HCT116 (cell line): ENCODE results near the gene SULT1C4. TPM values are rescaled to one million over a fixed set of nuclear protein-coding genes. Genes with fewer than 3 reads are reported as not detected.

ENCODE experiments used
- ATAC-seq: fragments of 200-7000 bp; cut with Tn5 transposase; 2 replicates; pipeline ENCODE4 v1.9.1; 2020; ENCODE audit warnings: mild to moderate bottlenecking, moderate library complexity
- BruUV-seq: library from RNA; stranded (reverse); fragments of 400-500 nt; replicated peaks from 2 replicates; lab custom pipeline; 2021; lab: Mats Ljungman, UMichigan
- CTCF ChIA-PET: fragments of 300-600 bp; sonication (Branson Sonifier 250); formaldehyde crosslinking; loops from one replicate; lab custom pipeline; 2021; ENCODE audit warnings: antibody characterized with exemption; lab: Charles Lee
- POLR2A ChIA-PET: fragments of 300-600, 350-600 bp; sonication (Branson Sonifier 250); formaldehyde crosslinking; loops from one replicate; lab custom pipeline; 2021; ENCODE audit warnings: antibody characterized with exemption; lab: Charles Lee
- RAD21 ChIA-PET, 2 experiments: fragments of 300-600 bp; sonication (Branson Sonifier 250); formaldehyde crosslinking; loops; one replicate each; lab custom pipeline; 2023; ENCODE audit warnings: low total read pairs in 2 of 2; ENCODE audit not compliant: uncharacterized antibody in 2 of 2, unreplicated experiment in 2 of 2, low non-redundant PET in 1 of 2; lab: Charles Lee
- DNase-seq: peaks from one replicate; pipeline ENCODE4 v3.0.0-alpha.2; 2010; ENCODE audit warnings: low read depth, low spot score
- H2AFZ ChIP-seq: fragments of 200-600 bp; shearing (Covaris generic), sonication (generic); 2 replicates; pipeline ENCODE4 v1.6.1; 2017; ENCODE audit warnings: low read depth, mixed run types, mixed read lengths, antibody characterized with exemption, low read length; ENCODE audit not compliant: poor library complexity, severe bottlenecking
- H3K27ac ChIP-seq: 2 replicates; pipeline ENCODE4 v1.5.1; 2012; ENCODE audit warnings: low read depth, low read length
- H3K27me3 ChIP-seq: fragments of 200-600 bp; sonication (generic); 2 replicates; pipeline ENCODE4 v1.6.1; 2016; ENCODE audit warnings: mixed run types, low read length, mixed read lengths; ENCODE audit not compliant: insufficient read depth
- H3K36me3 ChIP-seq, 2 experiments: fragments of 200-500 bp in 1 of 2; fragments of 200-600 bp in 1 of 2; sonication (Bioruptor generic) in 1 of 2; sonication (generic) in 1 of 2; 2 replicates each; pipeline versions ENCODE4 v1.5.1 to v1.6.1; 2014 to 2016; ENCODE audit warnings: low read length in 2 of 2, inconsistent platforms in 1 of 2, mixed read lengths in 1 of 2, mixed run types in 1 of 2; ENCODE audit not compliant: insufficient read depth in 2 of 2, control insufficient read depth in 1 of 2
- H3K4me1 ChIP-seq, 2 experiments: fragments of 200-600 bp in 1 of 2; sonication (generic) in 1 of 2; 2 replicates each; pipeline versions ENCODE4 v1.5.1 to v1.6.1; 2012 to 2017; ENCODE audit warnings: low read length in 2 of 2, inconsistent platforms in 1 of 2, mild to moderate bottlenecking in 1 of 2, mixed read lengths in 1 of 2, mixed run types in 1 of 2, moderate library complexity in 1 of 2; ENCODE audit not compliant: insufficient read depth in 2 of 2, control insufficient read depth in 1 of 2
- H3K4me2 ChIP-seq: fragments of 200-600 bp; sonication (generic); 2 replicates; pipeline ENCODE4 v1.6.1; 2017; ENCODE audit warnings: mixed run types, low read length, mixed read lengths
- H3K4me3 ChIP-seq, 2 experiments: fragments of 200-600 bp in 1 of 2; sonication (generic) in 1 of 2; replicated peaks in 1 of 2; 2 replicates each; pipeline ENCODE4 v1.5.1; 2011 to 2016; ENCODE audit warnings: low read length in 2 of 2, control low read depth in 1 of 2, low read depth in 1 of 2, mild to moderate bottlenecking in 1 of 2, mixed read lengths in 1 of 2, mixed run types in 1 of 2
- H3K79me2 ChIP-seq: fragments of 200-600 bp; sonication (generic); 2 replicates; pipeline ENCODE4 v1.6.1; 2017; ENCODE audit warnings: mild to moderate bottlenecking, mixed run types, low read length, moderate library complexity, mixed read lengths; ENCODE audit not compliant: insufficient read depth
- H3K9ac ChIP-seq: fragments of 200-600 bp; sonication (generic); 2 replicates; pipeline ENCODE4 v1.6.1; 2016; ENCODE audit warnings: low read length, mixed read lengths
- H3K9me2 ChIP-seq: fragments of 200-600 bp; sonication (generic), shearing (Covaris generic); 2 replicates; pipeline ENCODE4 v1.6.1; 2017; ENCODE audit warnings: mixed run types, mild to moderate bottlenecking, moderate library complexity; ENCODE audit not compliant: insufficient read depth
- H3K9me3 ChIP-seq, 2 experiments: fragments of 200-500 bp in 1 of 2; fragments of 200-600 bp in 1 of 2; sonication (Bioruptor generic) in 1 of 2; sonication (generic) in 1 of 2; 2 replicates each; pipeline ENCODE4 v1.6.1; 2014 to 2017; ENCODE audit warnings: low read length in 2 of 2, mixed read lengths in 2 of 2, inconsistent platforms in 1 of 2, low read depth in 1 of 2, mild to moderate bottlenecking in 1 of 2, mixed run types in 1 of 2, moderate library complexity in 1 of 2; ENCODE audit not compliant: control insufficient read depth in 1 of 2, insufficient read depth in 1 of 2
- H4K20me1 ChIP-seq: fragments of 200-600 bp; sonication (generic), shearing (Covaris generic); 2 replicates; pipeline ENCODE4 v1.6.1; 2017; ENCODE audit warnings: mixed run types, mild to moderate bottlenecking, moderate library complexity; ENCODE audit not compliant: insufficient read depth
- CBX3 ChIP-seq: IDR thresholded peaks from 2 replicates; pipeline ENCODE4 v1.6.1; 2012; ENCODE audit warnings: low read depth
- CTCF ChIP-seq, 3 experiments: fragments of 200-600 bp in 1 of 3; sonication (generic) in 1 of 3; IDR thresholded peaks in 2 of 3; conservative IDR thresholded peaks in 1 of 3; 2 replicates each; pipeline ENCODE4 v1.5.1; 2012 to 2017; ENCODE audit warnings: low read depth in 2 of 3, low read length in 2 of 3, antibody characterized with exemption in 1 of 3, borderline replicate concordance in 1 of 3, control low read depth in 1 of 3, mild to moderate bottlenecking in 1 of 3, mixed read lengths in 1 of 3, mixed run types in 1 of 3, moderate library complexity in 1 of 3; ENCODE audit not compliant: insufficient read depth in 1 of 3
- ELF1 ChIP-seq: IDR thresholded peaks from 2 replicates; pipeline ENCODE4 v1.6.1; 2012; ENCODE audit warnings: low read depth, borderline replicate concordance
- EZH2phosphoT487 ChIP-seq: fragments of 200-600 bp; IDR thresholded peaks from 2 replicates; pipeline ENCODE4 v1.6.1; 2018; ENCODE audit warnings: antibody characterized with exemption, borderline replicate concordance
- FOSL1 ChIP-seq: IDR thresholded peaks from 2 replicates; pipeline ENCODE4 v1.6.1; 2012; ENCODE audit warnings: low read depth
- JUND ChIP-seq: IDR thresholded peaks from 2 replicates; pipeline ENCODE4 v1.6.1; 2012
- MAX ChIP-seq: IDR thresholded peaks from 2 replicates; pipeline ENCODE4 v1.6.1; 2012
- POLR2A ChIP-seq: IDR thresholded peaks from 2 replicates; pipeline ENCODE4 v1.7.0; 2011; ENCODE audit warnings: borderline replicate concordance; ENCODE audit not compliant: insufficient read depth, insufficient read length; ENCODE audit errors: extremely low read depth
- REST ChIP-seq: IDR thresholded peaks from 2 replicates; pipeline ENCODE4 v1.6.1; 2012; ENCODE audit warnings: low read depth
- SP1 ChIP-seq: IDR thresholded peaks from 2 replicates; pipeline ENCODE4 v1.6.1; 2012; ENCODE audit warnings: low read depth
- ZFX ChIP-seq: fragments of 450-650 bp; IDR thresholded peaks from 2 replicates; pipeline ENCODE4 v1.6.1; 2017
- intact Hi-C: fragments of 100-400 bp; cut with micrococcal nuclease; formaldehyde crosslinking; loops from 2 replicates; pipeline ENCODE4 v1.10.0; 2022
- total RNA-seq: library from RNA; stranded (reverse); gene quantifications from one replicate; pipeline ENCODE4 v1.2.1, GENCODE V29; 2021; ENCODE audit not compliant: unreplicated experiment

Gene SULT1C4
- total RNA-seq, 1 experiment from 2014 or later = not detected

- ATAC-seq (no peak), DNase-seq (no peak)
- Histone ChIP-seq H3K36me3 (no peaks in the 10 kb centered on the region), H4K20me1 (no peaks in the 10 kb centered on the region), H3K9me2 (no peaks in the 10 kb centered on the region), H3K9ac (no peak overlapping the region), H3K27ac (no peak overlapping the region), H3K4me2 (no peak overlapping the region), H3K27me3 (no peaks in the 10 kb centered on the region), H3K79me2 (no peaks in the 10 kb centered on the region), H3K4me1 (no peaks in the 10 kb centered on the region), H3K9me3 (no peaks in the 10 kb centered on the region), H3K4me3 (no peak overlapping the region), H2AFZ (no peak overlapping the region)
- no peak for TF ChIP-seq MAX
- TF ChIP-seq ELF1 = no peak
- no peak for TF ChIP-seq JUND
- no peak for TF ChIP-seq POLR2A
- no peak for TF ChIP-seq REST
- TF ChIP-seq FOSL1 = no peak
- no peak for TF ChIP-seq ZFX
- TF ChIP-seq SP1 = no peak
- TF ChIP-seq EZH2phosphoT487 = no peak
- TF ChIP-seq CBX3 = no peak
- no peak for TF ChIP-seq CTCF (IDR thresholded peaks at IDR 0.05 in 2 of 3, conservative IDR thresholded peaks at IDR 0.05 in 1 of 3; ENCODE audit: borderline replicate concordance in 1 of 3, insufficient read depth in 1 of 3, low read depth in 2 of 3, low read length in 2 of 3)
- intact Hi-C loops = no loop called here
- CTCF ChIA-PET = no interaction called here
- POLR2A ChIA-PET = no interaction called here
- RAD21 ChIA-PET = no interaction called here
- BruUV-seq = no TSS peak
Observed at GRCh38 chr2:108436976-108437375, 59.2 kb downstream of the SULT1C4 start.

Other genes with a start within 250 kb of the SULT1C4 start
- gene SULT1C3, start 138.0 kb upstream of the SULT1C4 start, total RNA-seq = not detected
- 3.9 TPM for gene SULT1C2, start 89.1 kb upstream of the SULT1C4 start, total RNA-seq
- 28.2 TPM for gene GCC2, start 71.3 kb downstream of the SULT1C4 start, total RNA-seq
- gene LIMS1, start 156.5 kb downstream of the SULT1C4 start, total RNA-seq = 56.2 TPM